ENCODE measurements around the gene FAM20C.

FAM20C gene

GRCh38 chr7:231030-231857 lies 38.9 kb downstream of the FAM20C start:
- no peaks in the 10 kb centered on the region for H3K27me3 ChIP-seq (ENCODE audit: insufficient read depth, low read length)
- H3K4me1 ChIP-seq (ENCODE audit: insufficient read depth, low read length) = no peaks in the 10 kb centered on the region
- H3K4me3 ChIP-seq (ENCODE audit: low read length) = no peak overlapping the region
- H3K36me3 ChIP-seq (ENCODE audit: insufficient read depth, low read length) = no peaks in the 10 kb centered on the region
- H2AFZ ChIP-seq (ENCODE audit: low read depth, low read length) = no peak overlapping the region
- H3K9me3 ChIP-seq (ENCODE audit: low read length) = peaks cover 1% of the 10 kb centered on the region

- H3K9me3 ChIP-seq (ENCODE audit: low read length) = peaks cover under 1% of the 10 kb centered on the region
- no peaks in the 10 kb centered on the region for H3K4me1 ChIP-seq (ENCODE audit: insufficient read depth, low read length)
- no peaks in the 10 kb centered on the region for H3K27me3 ChIP-seq (ENCODE audit: insufficient read depth, low read length)
- H3K4me3 ChIP-seq (ENCODE audit: low read length) = no peak overlapping the region
- H3K36me3 ChIP-seq (ENCODE audit: insufficient read depth, low read length) = no peaks in the 10 kb centered on the region
- no peak overlapping the region for H2AFZ ChIP-seq (ENCODE audit: low read depth, low read length)
Measured at GRCh38 chr7:231858-232246, 39.5 kb downstream of the FAM20C start.

GRCh38 chr7:232410-233248 lies 40.3 kb downstream of the FAM20C start:
- Histone ChIP-seq H3K9me3 (ENCODE audit: low read length) (no peaks in the 10 kb centered on the region), H3K27me3 (ENCODE audit: insufficient read depth, low read length) (no peaks in the 10 kb centered on the region), H2AFZ (ENCODE audit: low read depth, low read length) (no peak overlapping the region), H3K4me3 (ENCODE audit: low read length) (no peak overlapping the region), H3K4me1 (ENCODE audit: insufficient read depth, low read length) (no peaks in the 10 kb centered on the region), H3K36me3 (ENCODE audit: insufficient read depth, low read length) (no peaks in the 10 kb centered on the region)

- H3K4me1 ChIP-seq (ENCODE audit: insufficient read depth, low read length) = no peaks in the 10 kb centered on the region
- no peak overlapping the region for H3K4me3 ChIP-seq (ENCODE audit: low read length)
- no peaks in the 10 kb centered on the region for H3K27me3 ChIP-seq (ENCODE audit: insufficient read depth, low read length)
- no peak overlapping the region for H2AFZ ChIP-seq (ENCODE audit: low read depth, low read length)
- H3K9me3 ChIP-seq (ENCODE audit: low read length) = no peaks in the 10 kb centered on the region
- no peaks in the 10 kb centered on the region for H3K36me3 ChIP-seq (ENCODE audit: insufficient read depth, low read length)
Measured at GRCh38 chr7:233249-234035, 41.1 kb downstream of the FAM20C start.

GRCh38 chr7:234051-234707 lies 41.8 kb downstream of the FAM20C start:
- no peaks in the 10 kb centered on the region for H3K9me3 ChIP-seq (ENCODE audit: low read length)
- no peaks in the 10 kb centered on the region for H3K4me1 ChIP-seq (ENCODE audit: insufficient read depth, low read length)
- no peaks in the 10 kb centered on the region for H3K36me3 ChIP-seq (ENCODE audit: insufficient read depth, low read length)
- H3K4me3 ChIP-seq (ENCODE audit: low read length) = no peak overlapping the region
- no peaks in the 10 kb centered on the region for H3K27me3 ChIP-seq (ENCODE audit: insufficient read depth, low read length)
- no peak overlapping the region for H2AFZ ChIP-seq (ENCODE audit: low read depth, low read length)

DNA sequence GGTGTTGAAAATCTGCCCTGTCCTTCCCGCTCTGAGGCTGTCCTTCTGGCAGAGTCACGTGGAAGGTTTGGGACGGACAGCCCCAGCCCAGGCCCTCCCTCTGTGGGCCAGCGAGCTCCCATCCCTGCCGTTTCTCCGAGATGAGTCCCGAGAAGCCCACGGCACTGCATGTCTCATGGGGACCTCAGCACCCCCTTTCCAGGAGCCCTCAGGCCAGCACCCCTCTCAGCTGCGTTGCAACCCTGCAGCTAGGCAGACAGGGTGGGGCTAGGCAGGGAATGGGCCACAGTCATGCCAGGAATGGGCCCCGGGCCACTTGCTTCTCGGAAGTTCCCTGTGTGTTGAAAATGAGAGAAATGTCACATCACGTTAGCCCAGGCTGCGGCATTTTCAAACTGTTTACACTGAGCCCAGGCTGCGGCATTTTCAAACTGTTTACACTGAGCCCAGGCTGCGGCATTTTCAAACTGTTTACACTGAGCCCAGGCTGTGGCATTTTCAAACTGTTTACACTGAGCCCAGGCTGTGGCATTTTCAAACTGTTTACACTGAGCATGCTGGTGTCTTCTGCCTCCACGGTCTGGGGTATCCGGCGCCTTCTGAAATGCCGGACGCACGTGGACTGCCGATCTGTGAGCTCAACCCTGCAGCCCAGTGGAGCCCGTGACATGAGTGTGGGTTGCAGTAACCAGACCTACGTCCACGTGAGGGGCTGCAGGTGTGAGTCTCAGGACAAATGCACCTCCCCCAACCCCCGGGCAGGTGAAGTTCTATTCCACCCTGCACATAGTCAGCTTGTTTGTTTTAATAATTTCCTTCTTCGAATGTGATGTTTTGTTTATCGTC lies 42.6 kb downstream of the FAM20C start:
- Histone ChIP-seq H2AFZ (ENCODE audit: low read depth, low read length) (no peak overlapping the region), H3K4me1 (ENCODE audit: insufficient read depth, low read length) (no peaks in the 10 kb centered on the region), H3K36me3 (ENCODE audit: insufficient read depth, low read length) (no peaks in the 10 kb centered on the region), H3K4me3 (ENCODE audit: low read length) (no peak overlapping the region), H3K27me3 (ENCODE audit: insufficient read depth, low read length) (no peaks in the 10 kb centered on the region), H3K9me3 (ENCODE audit: low read length) (no peaks in the 10 kb centered on the region)

DNA sequence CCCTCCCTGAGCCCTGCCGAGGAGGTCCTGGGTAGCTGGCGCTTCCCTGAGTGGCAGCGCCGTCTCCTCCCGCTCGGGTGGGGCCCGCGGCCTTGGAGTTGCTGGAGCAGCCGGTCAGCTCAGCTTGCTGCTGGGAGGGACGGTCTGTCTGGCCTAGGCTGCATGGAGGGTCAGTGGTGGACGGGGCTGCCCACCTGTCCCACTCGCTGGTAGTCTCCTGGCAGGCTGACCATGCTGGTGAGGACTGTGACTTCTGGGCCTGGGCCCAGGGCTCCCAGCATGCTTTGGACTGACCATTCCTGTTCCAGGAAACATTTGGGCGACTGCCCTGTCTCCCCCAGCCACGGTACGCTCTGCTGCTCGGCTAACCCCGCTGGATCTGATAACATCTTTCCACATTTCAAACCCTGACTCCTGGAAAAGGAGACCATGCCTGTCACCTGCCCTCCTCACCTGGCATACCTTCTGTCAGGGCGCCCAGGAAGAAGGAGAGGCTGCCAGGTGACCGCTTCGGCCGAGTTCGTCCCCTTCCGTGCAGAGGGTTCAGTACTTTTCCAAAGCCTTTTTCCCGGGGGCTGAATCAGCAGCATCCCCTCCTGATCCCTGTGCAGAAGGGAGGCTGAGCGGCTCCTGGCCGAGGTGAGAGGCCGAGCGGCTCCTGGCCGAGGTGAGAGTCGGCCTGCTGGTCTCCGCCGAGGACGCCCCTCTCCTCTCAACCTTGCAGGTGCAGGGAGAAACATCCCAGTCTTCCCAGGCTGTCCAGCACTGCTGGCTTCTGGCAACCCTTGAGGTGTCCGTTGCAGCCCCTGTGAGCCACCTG lies 43.4 kb downstream of the FAM20C start:
- H3K9me3 ChIP-seq (ENCODE audit: low read length) = no peaks in the 10 kb centered on the region
- no peak overlapping the region for H2AFZ ChIP-seq (ENCODE audit: low read depth, low read length)
- no peak overlapping the region for H3K4me3 ChIP-seq (ENCODE audit: low read length)
- H3K27me3 ChIP-seq (ENCODE audit: insufficient read depth, low read length) = no peaks in the 10 kb centered on the region
- H3K4me1 ChIP-seq (ENCODE audit: insufficient read depth, low read length) = no peaks in the 10 kb centered on the region
- no peaks in the 10 kb centered on the region for H3K36me3 ChIP-seq (ENCODE audit: insufficient read depth, low read length)

DNA sequence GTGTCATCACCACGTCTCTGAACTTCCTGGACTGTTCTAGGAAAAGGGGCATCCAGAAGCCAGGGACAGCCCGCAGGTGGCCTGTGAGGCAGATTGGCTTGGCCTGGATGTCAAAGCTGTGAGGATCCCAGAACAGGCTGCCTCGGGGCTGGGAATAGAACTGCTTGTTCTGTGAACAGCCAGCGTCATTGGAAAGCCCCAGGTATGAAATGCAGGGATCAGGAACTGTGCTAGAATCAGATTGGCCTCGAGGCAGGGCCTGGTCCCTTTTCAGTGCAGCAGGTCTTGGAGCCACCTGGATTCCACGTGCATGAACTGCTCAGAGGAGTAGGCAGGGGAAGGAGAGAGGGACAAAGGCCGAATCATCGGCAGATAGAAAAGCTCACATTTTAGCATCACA lies 44.6 kb downstream of the FAM20C start:
- no peaks in the 10 kb centered on the region for H3K4me1 ChIP-seq (ENCODE audit: insufficient read depth, low read length)
- H3K36me3 ChIP-seq (ENCODE audit: insufficient read depth, low read length) = no peaks in the 10 kb centered on the region
- no peaks in the 10 kb centered on the region for H3K27me3 ChIP-seq (ENCODE audit: insufficient read depth, low read length)
- no peak overlapping the region for H2AFZ ChIP-seq (ENCODE audit: low read depth, low read length)
- no peaks in the 10 kb centered on the region for H3K9me3 ChIP-seq (ENCODE audit: low read length)
- no peak overlapping the region for H3K4me3 ChIP-seq (ENCODE audit: low read length)

GRCh38 chr7:237385-237784 lies 45.0 kb downstream of the FAM20C start:
- no peaks in the 10 kb centered on the region for H3K4me1 ChIP-seq (ENCODE audit: insufficient read depth, low read length)
- H3K9me3 ChIP-seq (ENCODE audit: low read length) = no peaks in the 10 kb centered on the region
- no peaks in the 10 kb centered on the region for H3K36me3 ChIP-seq (ENCODE audit: insufficient read depth, low read length)
- no peaks in the 10 kb centered on the region for H3K27me3 ChIP-seq (ENCODE audit: insufficient read depth, low read length)
- no peak overlapping the region for H3K4me3 ChIP-seq (ENCODE audit: low read length)
- H2AFZ ChIP-seq (ENCODE audit: low read depth, low read length) = no peak overlapping the region

DNA sequence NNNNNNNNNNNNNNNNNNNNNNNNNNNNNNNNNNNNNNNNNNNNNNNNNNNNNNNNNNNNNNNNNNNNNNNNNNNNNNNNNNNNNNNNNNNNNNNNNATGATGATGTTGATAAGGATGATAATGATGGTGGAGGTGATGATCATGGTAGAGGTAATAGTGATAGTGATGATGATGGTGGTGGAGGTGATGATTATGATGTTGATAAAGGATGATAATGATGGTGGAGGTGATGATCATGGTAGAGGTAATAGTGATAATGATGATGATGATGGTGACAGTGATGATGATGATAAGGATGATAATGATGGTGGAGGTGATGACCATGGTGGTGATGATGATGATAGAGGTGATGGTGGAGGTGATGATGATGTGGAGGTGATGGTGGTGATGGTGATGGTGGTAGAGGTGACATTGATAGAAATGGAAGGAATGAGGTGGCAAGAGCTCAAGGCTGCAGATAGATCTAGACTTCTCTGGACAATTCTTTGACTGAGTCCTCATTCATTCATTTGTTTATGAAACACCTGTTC lies 47.8 kb downstream of the FAM20C start:
- H3K27me3 ChIP-seq (ENCODE audit: insufficient read depth, low read length) = no peaks in the 10 kb centered on the region
- no peak overlapping the region for H2AFZ ChIP-seq (ENCODE audit: low read depth, low read length)
- no peak overlapping the region for H3K4me3 ChIP-seq (ENCODE audit: low read length)
- H3K4me1 ChIP-seq (ENCODE audit: insufficient read depth, low read length) = no peaks in the 10 kb centered on the region
- H3K36me3 ChIP-seq (ENCODE audit: insufficient read depth, low read length) = no peaks in the 10 kb centered on the region
- H3K9me3 ChIP-seq (ENCODE audit: low read length) = no peaks in the 10 kb centered on the region

GRCh38 chr7:240887-241421 lies 48.6 kb downstream of the FAM20C start:
- Histone ChIP-seq H3K36me3 (ENCODE audit: insufficient read depth, low read length) (no peaks in the 10 kb centered on the region), H3K4me1 (ENCODE audit: insufficient read depth, low read length) (no peaks in the 10 kb centered on the region), H3K4me3 (ENCODE audit: low read length) (no peak overlapping the region), H3K9me3 (ENCODE audit: low read length) (no peaks in the 10 kb centered on the region), H2AFZ (ENCODE audit: low read depth, low read length) (no peak overlapping the region), H3K27me3 (ENCODE audit: insufficient read depth, low read length) (no peaks in the 10 kb centered on the region)
